ENCODE results near the gene SEMA4G.
"Not testable (repeated sequence)": the region's sequence is repeated elsewhere in the genome, so short reads cannot be mapped to it uniquely, and the experiment has no call there.

SEMA4G gene

GRCh38 chr10:100972115-100972903 is 3.0 kb downstream of the SEMA4G start:
- no peak for DNase-seq

- no peak for DNase-seq
Measured at GRCh38 chr10:100972904-100973535, 3.7 kb downstream of the SEMA4G start.

GRCh38 chr10:100975397-100975796 is 6.1 kb downstream of the SEMA4G start:
- not testable (repeated sequence) for DNase-seq

- no peak for DNase-seq
Measured at GRCh38 chr10:100976906-100977305, 7.6 kb downstream of the SEMA4G start.

GRCh38 chr10:100977436-100977835 is 8.1 kb downstream of the SEMA4G start:
- no peak for DNase-seq

GRCh38 chr10:100978121-100978900 is 9.0 kb downstream of the SEMA4G start:
- DNase-seq = no peak

- DNase-seq = no peak
Measured at GRCh38 chr10:100978901-100979195, 9.5 kb downstream of the SEMA4G start.

GRCh38 chr10:100979791-100980272 is 10.5 kb downstream of the SEMA4G start:
- no peak for DNase-seq

- DNase-seq = no peak
Measured at GRCh38 chr10:100980311-100980710, 11.0 kb downstream of the SEMA4G start.

- DNase-seq = no peak
Measured at GRCh38 chr10:100980711-100981110, 11.4 kb downstream of the SEMA4G start.

GRCh38 chr10:100981178-100981772 is 12.0 kb downstream of the SEMA4G start:
- DNase-seq = no peak

- DNase-seq = no peak
Measured at GRCh38 chr10:100982916-100983830, 13.9 kb downstream of the SEMA4G start.

GRCh38 chr10:100983868-100984671 is 14.8 kb downstream of the SEMA4G start:
- DNase-seq = no peak

GRCh38 chr10:100984672-100985177 is 15.4 kb downstream of the SEMA4G start:
- DNase-seq = no peak

- DNase-seq = no peak
Measured at GRCh38 chr10:100985336-100985735, 16.0 kb downstream of the SEMA4G start.

- no peak for DNase-seq
Measured at GRCh38 chr10:100986623-100986951, 17.3 kb downstream of the SEMA4G start.

- peak; percentile 78 to 81 for DNase-seq
Measured at GRCh38 chr10:100986952-100987684, 17.8 kb downstream of the SEMA4G start, which contains the start of the genes MRPL43 and TWNK. TSS of gene MRPL43 (minus strand) at chr10:100987497. CDS start at chr10:100987443, 54 bp downstream. TSS of gene TWNK (plus strand) at chr10:100987543. CDS start at chr10:100988211, 668 bp downstream.

- DNase-seq = no peak
Measured at GRCh38 chr10:100987685-100988049, 18.4 kb downstream of the SEMA4G start.

- no peak for DNase-seq
Measured at GRCh38 chr10:100988166-100988565, 18.9 kb downstream of the SEMA4G start.

- DNase-seq = no peak
Measured at GRCh38 chr10:100989088-100989487, 19.8 kb downstream of the SEMA4G start.
